Measurements from ENCODE around the gene CSH1.
A peak's percentile ranks its signal among the peaks of the same experiment; 100 is the strongest.
"Not testable (repeated sequence)": the region's sequence is repeated elsewhere in the genome, so short reads cannot be mapped to it uniquely, and the experiment has no call there.

CSH1 gene

GRCh38 chr17:63892316-63893037 is 3.9 kb downstream of the CSH1 start:
- not testable (repeated sequence) for H3K9me3 Mint-ChIP-seq; H3K27ac Mint-ChIP-seq; H3K4me3 Mint-ChIP-seq; H3K36me3 Mint-ChIP-seq (ENCODE audit: low read depth)
- Mint-ChIP-seq H3K4me1 (peaks cover 14% of the 10 kb centered on the region), H3K27me3 (ENCODE audit: low read depth, poor library complexity) (peaks cover 15% of the 10 kb centered on the region)
- TF ChIP-seq CTCF (IDR thresholded peaks at IDR 0.05), result peak; percentile 43
- DNase-seq, result peak; percentile 31

- peak; percentile 41 for DNase-seq
- TF ChIP-seq CTCF (IDR thresholded peaks at IDR 0.05), result peak; percentile 42
- H3K4me1 Mint-ChIP-seq; H3K4me3 Mint-ChIP-seq; H3K36me3 Mint-ChIP-seq (ENCODE audit: low read depth); H3K27ac Mint-ChIP-seq; H3K9me3 Mint-ChIP-seq: not testable (repeated sequence)
- H3K27me3 Mint-ChIP-seq (ENCODE audit: low read depth, poor library complexity), result peaks cover 13% of the 10 kb centered on the region
Observed at GRCh38 chr17:63889026-63889848, 7.1 kb downstream of the CSH1 start.

- H3K27ac Mint-ChIP-seq; H3K9me3 Mint-ChIP-seq; H3K4me1 Mint-ChIP-seq; H3K36me3 Mint-ChIP-seq (ENCODE audit: low read depth); H3K4me3 Mint-ChIP-seq; DNase-seq: not testable (repeated sequence)
- peaks cover 26% of the 10 kb centered on the region for H3K27me3 Mint-ChIP-seq (ENCODE audit: low read depth, poor library complexity)
Observed at GRCh38 chr17:63885119-63885518, 11.3 kb downstream of the CSH1 start.

GRCh38 chr17:63882626-63883126 is 13.7 kb downstream of the CSH1 start:
- H3K9me3 Mint-ChIP-seq; DNase-seq; H3K4me1 Mint-ChIP-seq; H3K4me3 Mint-ChIP-seq; H3K36me3 Mint-ChIP-seq (ENCODE audit: low read depth); H3K27ac Mint-ChIP-seq: not testable (repeated sequence)
- peaks cover 37% of the 10 kb centered on the region for H3K27me3 Mint-ChIP-seq (ENCODE audit: low read depth, poor library complexity)

GRCh38 chr17:63881935-63882601 is 14.3 kb downstream of the CSH1 start, which contains the start of gene GH2:
Gene GH2, minus strand, starts transcription at chr17:63881944. Its CDS starts 143 bp downstream, at chr17:63881801.
- Mint-ChIP-seq H3K36me3 (ENCODE audit: low read depth) (no peaks in the 10 kb centered on the region), H3K4me1 (peaks cover 5% of the 10 kb centered on the region), H3K27me3 (ENCODE audit: low read depth, poor library complexity) (peaks cover 40% of the 10 kb centered on the region), H3K27ac (no peak within 1 kb of the TSS), H3K4me3 (no peak within 1 kb of the TSS), H3K9me3 (no peaks in the 10 kb centered on the region)
- TF ChIP-seq CTCF (IDR thresholded peaks at IDR 0.05), result peak; percentile 40
- DNase-seq, result peak; percentile 72

GRCh38 chr17:63881337-63881736 is 15.0 kb downstream of the CSH1 start:
- not testable (repeated sequence) for H3K27ac Mint-ChIP-seq; H3K36me3 Mint-ChIP-seq (ENCODE audit: low read depth); H3K4me1 Mint-ChIP-seq; H3K4me3 Mint-ChIP-seq; H3K9me3 Mint-ChIP-seq; DNase-seq
- H3K27me3 Mint-ChIP-seq (ENCODE audit: low read depth, poor library complexity), result peaks cover 45% of the 10 kb centered on the region

- DNase-seq, result no peak
- H3K27me3 Mint-ChIP-seq (ENCODE audit: low read depth, poor library complexity), result peaks cover 52% of the 10 kb centered on the region
- no peaks in the 10 kb centered on the region for H3K36me3 Mint-ChIP-seq (ENCODE audit: low read depth)
- H3K4me1 Mint-ChIP-seq, result peaks cover 5% of the 10 kb centered on the region
- H3K9me3 Mint-ChIP-seq, result no peaks in the 10 kb centered on the region
- H3K27ac Mint-ChIP-seq, result no peak overlapping the region
- H3K4me3 Mint-ChIP-seq, result no peak overlapping the region
- no peak for TF ChIP-seq CTCF (IDR thresholded peaks at IDR 0.05)
Observed at GRCh38 chr17:63880706-63881105, 15.7 kb downstream of the CSH1 start.

- not testable (repeated sequence) for H3K36me3 Mint-ChIP-seq (ENCODE audit: low read depth); H3K27ac Mint-ChIP-seq; H3K4me1 Mint-ChIP-seq; H3K9me3 Mint-ChIP-seq; H3K4me3 Mint-ChIP-seq; DNase-seq
- peaks cover 52% of the 10 kb centered on the region for H3K27me3 Mint-ChIP-seq (ENCODE audit: low read depth, poor library complexity)
Observed at GRCh38 chr17:63878413-63878812, 18.0 kb downstream of the CSH1 start.

- not testable (repeated sequence) for H3K4me1 Mint-ChIP-seq; H3K4me3 Mint-ChIP-seq; H3K9me3 Mint-ChIP-seq; DNase-seq; H3K36me3 Mint-ChIP-seq (ENCODE audit: low read depth); H3K27ac Mint-ChIP-seq
- H3K27me3 Mint-ChIP-seq (ENCODE audit: low read depth, poor library complexity), result peaks cover 36% of the 10 kb centered on the region
Observed at GRCh38 chr17:63874693-63875092, 21.7 kb downstream of the CSH1 start.

Data from nephron progenitor cell (in vitro differentiated cells).